ENCODE results near the gene SEMA5B. TPM values are rescaled to one million over a fixed set of nuclear protein-coding genes. Genes with fewer than 3 reads are reported as not detected.

The SEMA5B gene
- total and polyA plus RNA-seq, 9 of the 15 experiments (the other 6 are each of a cell fraction or from before 2014, with no cell fraction given): not detected

DNA sequence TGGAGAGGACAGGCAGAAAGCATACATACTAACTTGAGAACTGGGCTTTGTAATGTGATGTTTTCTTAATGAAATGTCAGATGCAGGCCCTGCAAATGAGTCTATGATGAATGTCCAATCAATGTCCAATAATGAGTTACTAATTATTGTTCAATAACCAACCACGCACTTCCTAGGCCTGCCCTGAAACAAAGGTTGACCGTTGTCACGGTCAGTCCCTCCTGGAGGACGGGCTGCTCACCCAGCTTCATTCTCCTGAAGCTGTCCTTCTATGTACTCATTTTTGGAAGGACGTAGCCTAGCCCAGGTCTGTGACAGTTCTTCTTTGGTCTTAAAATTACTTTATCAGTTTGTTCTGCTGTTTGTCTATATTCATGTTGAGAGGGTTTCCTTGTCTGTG, 30.9 kb upstream of the SEMA5B start (continued):
- TF ChIP-seq, protein P1, sequence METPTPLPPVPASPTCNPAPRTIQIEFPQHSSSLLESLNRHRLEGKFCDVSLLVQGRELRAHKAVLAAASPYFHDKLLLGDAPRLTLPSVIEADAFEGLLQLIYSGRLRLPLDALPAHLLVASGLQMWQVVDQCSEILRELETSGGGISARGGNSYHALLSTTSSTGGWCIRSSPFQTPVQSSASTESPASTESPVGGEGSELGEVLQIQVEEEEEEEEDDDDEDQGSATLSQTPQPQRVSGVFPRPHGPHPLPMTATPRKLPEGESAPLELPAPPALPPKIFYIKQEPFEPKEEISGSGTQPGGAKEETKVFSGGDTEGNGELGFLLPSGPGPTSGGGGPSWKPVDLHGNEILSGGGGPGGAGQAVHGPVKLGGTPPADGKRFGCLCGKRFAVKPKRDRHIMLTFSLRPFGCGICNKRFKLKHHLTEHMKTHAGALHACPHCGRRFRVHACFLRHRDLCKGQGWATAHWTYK (CRISPR knock-in tag; IDR thresholded peaks at IDR 0.05): no peak
- TF ChIP-seq SAFB2 (IDR thresholded peaks at IDR 0.05; ENCODE audit: borderline replicate concordance, low read depth, low read length, severe bottlenecking) (no peak), RBFOX2 (IDR thresholded peaks at IDR 0.05; ENCODE audit: low read depth, low read length) (no peak), NEUROD1 (IDR thresholded peaks at IDR 0.05; ENCODE audit: borderline replicate concordance, low read depth, low read length, partially characterized antibody) (no peak), TAF9B (IDR thresholded peaks at IDR 0.05; ENCODE audit: partially characterized antibody) (no peak), HDAC6 (IDR thresholded peaks at IDR 0.05; ENCODE audit: low read depth, low read length) (no peak), NUFIP1 (IDR thresholded peaks at IDR 0.05; ENCODE audit: partially characterized antibody) (no peak), ATF7 (IDR thresholded peaks at IDR 0.05) (no peak), CBFA2T3 (IDR thresholded peaks at IDR 0.05) (no peak), ZNF347 (CRISPR knock-in tag; IDR thresholded peaks at IDR 0.05; ENCODE audit: low read depth) (no peak)

DNA sequence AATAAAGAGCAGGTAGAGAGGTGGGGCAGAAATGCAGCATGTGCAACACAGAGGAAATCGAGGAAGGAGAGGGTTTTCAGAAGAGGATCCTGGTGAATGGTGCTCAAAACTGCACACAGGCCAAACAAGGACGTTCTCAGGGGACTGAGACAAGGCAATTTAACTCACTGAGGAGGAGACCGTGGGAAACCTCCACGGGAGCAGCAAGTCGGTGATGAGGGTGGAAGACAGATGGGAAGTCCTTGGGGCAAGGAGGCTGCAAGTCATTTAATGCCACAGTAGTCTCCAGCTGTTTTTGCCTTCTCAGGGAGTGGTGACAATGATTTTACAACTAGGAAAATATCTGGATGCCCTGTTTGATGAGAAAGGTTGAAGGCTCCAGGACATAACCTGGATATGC, 27.8 kb upstream of the SEMA5B start:
- no peak for FAIRE-seq
- Histone ChIP-seq H3K9me3 (replicated peaks; ENCODE audit: control insufficient read depth, insufficient read depth, low read depth, low read length) (no peaks in the 10 kb centered on the region), H3K36me3 (ENCODE audit: control insufficient read depth, insufficient read depth, low read length) (no peaks in the 10 kb centered on the region), H2AFZ (ENCODE audit: low read depth, low read length) (no peak overlapping the region), H3K4me3 (no peak overlapping the region), H3K4me1 (replicated peaks in 1 of 2; ENCODE audit: control insufficient read depth in 2 of 2, insufficient read depth in 2 of 2, low read length in 2 of 2) (no peaks in the 10 kb centered on the region), H3K27me3 (ENCODE audit: control insufficient read depth in 2 of 2, insufficient read depth in 2 of 2, low read length in 2 of 2) (peaks cover 0 to 4% of the 10 kb centered on the region in 2 experiments; a peak in 2 of 5 replicates), H4K20me1 (replicated peaks; ENCODE audit: control insufficient read depth, insufficient read depth, low read length) (no peaks in the 10 kb centered on the region), H3K79me2 (ENCODE audit: control insufficient read depth, insufficient read depth, low read length) (no peaks in the 10 kb centered on the region), H3K4me2 (ENCODE audit: insufficient read depth, low read length) (no peak overlapping the region), H3K9ac (ENCODE audit: insufficient read depth in 1 of 2, low read depth in 2 of 2, low read length in 2 of 2) (no peak overlapping the region), H3K9me1 (ENCODE audit: control insufficient read depth, insufficient read depth, low read length) (no peaks in the 10 kb centered on the region), H3K27ac (ENCODE audit: extremely low read depth, low read depth, low read length) (no peak overlapping the region)
- intact Hi-C loops (cut with micrococcal nuclease): no loop called here
- ATAC-seq: no peak
- in situ Hi-C loops (cut with MboI): no loop called here
- ChIA-PET CTCF (ENCODE audit: low intra/inter-chr PET ratio) (no interaction called here), POLR2A (no interaction called here)
- DNase-seq (ENCODE audit: extremely low read depth in 1 of 4, low spot score in 3 of 4): no peak
- no TSS peak for BruUV-seq (replicated peaks)
- WGBS (ENCODE audit: insufficient coverage, low coverage, missing lambda C conversion rate): 5% methylated on average over 5 of the region's 5 CpGs
- no peak for TF ChIP-seq DIDO1 (tag; IDR thresholded peaks at IDR 0.05; ENCODE audit: low read depth)
- no peak for TF ChIP-seq NELFE (IDR thresholded peaks at IDR 0.05; ENCODE audit: insufficient read depth, insufficient read length)
- no peak for TF ChIP-seq SREBF1 (IDR thresholded peaks at IDR 0.05; ENCODE audit: borderline replicate concordance, low read depth, low read length)
- no peak for TF ChIP-seq FOXA1 (IDR thresholded peaks at IDR 0.05; ENCODE audit: borderline replicate concordance)
- TF ChIP-seq COPS2 (conservative IDR thresholded peaks at IDR 0.05): no peak
- TF ChIP-seq SOX6 (IDR thresholded peaks at IDR 0.05): no peak
- TF ChIP-seq ZNF263 (CRISPR knock-in tag; IDR thresholded peaks at IDR 0.05; ENCODE audit: borderline replicate concordance): no peak
- TF ChIP-seq RBM34 (IDR thresholded peaks at IDR 0.05; ENCODE audit: borderline replicate concordance, insufficient read depth, low read length): no peak
- no peak for TF ChIP-seq KLF1 (tag; IDR thresholded peaks at IDR 0.05)
- no peak for TF ChIP-seq SIX5 (IDR thresholded peaks at IDR 0.05; ENCODE audit: borderline replicate concordance in 1 of 2, insufficient read depth in 1 of 2, low read depth in 1 of 2, low read length in 2 of 2)
- no peak for TF ChIP-seq HIVEP1 (CRISPR knock-in tag; IDR thresholded peaks at IDR 0.05)
- TF ChIP-seq, protein P2, sequence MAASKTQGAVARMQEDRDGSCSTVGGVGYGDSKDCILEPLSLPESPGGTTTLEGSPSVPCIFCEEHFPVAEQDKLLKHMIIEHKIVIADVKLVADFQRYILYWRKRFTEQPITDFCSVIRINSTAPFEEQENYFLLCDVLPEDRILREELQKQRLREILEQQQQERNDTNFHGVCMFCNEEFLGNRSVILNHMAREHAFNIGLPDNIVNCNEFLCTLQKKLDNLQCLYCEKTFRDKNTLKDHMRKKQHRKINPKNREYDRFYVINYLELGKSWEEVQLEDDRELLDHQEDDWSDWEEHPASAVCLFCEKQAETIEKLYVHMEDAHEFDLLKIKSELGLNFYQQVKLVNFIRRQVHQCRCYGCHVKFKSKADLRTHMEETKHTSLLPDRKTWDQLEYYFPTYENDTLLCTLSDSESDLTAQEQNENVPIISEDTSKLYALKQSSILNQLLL (CRISPR knock-in tag; IDR thresholded peaks at IDR 0.05; ENCODE audit: borderline replicate concordance): no peak

All from K562 (cell line).